ENCODE data around the gene TOMT. TPM values are rescaled to one million over a fixed set of nuclear protein-coding genes. Genes with fewer than 3 reads are reported as not detected.

The TOMT gene
- total RNA-seq, 1 experiment from 2014 or later, result not detected

DNA sequence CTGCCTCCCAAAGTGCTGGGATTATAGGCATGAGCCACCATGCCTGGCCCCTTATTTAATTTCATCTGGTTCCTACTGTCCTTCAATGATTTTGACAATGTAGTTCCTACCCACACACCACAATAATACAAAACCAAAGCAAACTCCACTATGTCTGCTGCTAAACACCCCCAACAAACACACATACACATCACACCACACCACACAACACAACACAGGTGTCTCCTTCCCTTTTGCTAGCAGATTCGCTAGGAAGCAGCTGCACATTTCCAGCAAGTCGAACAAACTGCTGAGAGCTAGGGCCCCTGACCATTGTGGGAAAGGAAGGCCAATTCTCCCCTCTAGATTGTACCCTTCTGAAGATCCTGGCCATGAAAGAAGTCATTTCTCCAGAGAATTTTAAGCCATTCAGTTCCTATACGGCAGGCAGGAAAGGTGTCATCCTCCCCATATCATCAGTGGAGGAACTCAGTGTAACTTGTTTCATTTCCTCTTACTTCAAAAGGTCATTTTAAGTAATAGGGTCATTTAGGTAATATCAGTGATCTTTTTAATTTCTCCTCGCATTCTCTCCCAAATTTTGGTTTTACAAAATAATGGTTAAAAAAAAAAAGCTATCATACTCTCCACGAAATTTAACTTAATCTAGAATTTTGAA lies 43.9 kb upstream of the TOMT start:
- H3K79me2 ChIP-seq (ENCODE audit: low read length), result peaks cover 46% of the 10 kb centered on the region
- no peak overlapping the region for H3K27ac ChIP-seq (ENCODE audit: low read length)
- H3K4me3 ChIP-seq (ENCODE audit: low read length), result no peak overlapping the region
- no peak overlapping the region for H2AFZ ChIP-seq (ENCODE audit: low read length)
- H3K9me2 ChIP-seq (replicated peaks; ENCODE audit: low read length), result no peaks in the 10 kb centered on the region
- DNase-seq, result no peak
- intact Hi-C loops (cut with micrococcal nuclease), result no loop called here
- POLR2A ChIA-PET (ENCODE audit: unreplicated experiment), result no interaction called here
- TF ChIP-seq EZH2phosphoT487 (IDR thresholded peaks at IDR 0.05; ENCODE audit: borderline replicate concordance, low read length) (no peak), EZH2 (IDR thresholded peaks at IDR 0.05; ENCODE audit: low read length, unreplicated experiment) (no peak)
- TF ChIP-seq, protein P1, sequence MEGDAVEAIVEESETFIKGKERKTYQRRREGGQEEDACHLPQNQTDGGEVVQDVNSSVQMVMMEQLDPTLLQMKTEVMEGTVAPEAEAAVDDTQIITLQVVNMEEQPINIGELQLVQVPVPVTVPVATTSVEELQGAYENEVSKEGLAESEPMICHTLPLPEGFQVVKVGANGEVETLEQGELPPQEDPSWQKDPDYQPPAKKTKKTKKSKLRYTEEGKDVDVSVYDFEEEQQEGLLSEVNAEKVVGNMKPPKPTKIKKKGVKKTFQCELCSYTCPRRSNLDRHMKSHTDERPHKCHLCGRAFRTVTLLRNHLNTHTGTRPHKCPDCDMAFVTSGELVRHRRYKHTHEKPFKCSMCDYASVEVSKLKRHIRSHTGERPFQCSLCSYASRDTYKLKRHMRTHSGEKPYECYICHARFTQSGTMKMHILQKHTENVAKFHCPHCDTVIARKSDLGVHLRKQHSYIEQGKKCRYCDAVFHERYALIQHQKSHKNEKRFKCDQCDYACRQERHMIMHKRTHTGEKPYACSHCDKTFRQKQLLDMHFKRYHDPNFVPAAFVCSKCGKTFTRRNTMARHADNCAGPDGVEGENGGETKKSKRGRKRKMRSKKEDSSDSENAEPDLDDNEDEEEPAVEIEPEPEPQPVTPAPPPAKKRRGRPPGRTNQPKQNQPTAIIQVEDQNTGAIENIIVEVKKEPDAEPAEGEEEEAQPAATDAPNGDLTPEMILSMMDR (conservative IDR thresholded peaks at IDR 0.05; ENCODE audit: low read depth, low read length), result no peak
- CTCF ChIA-PET, result no interaction called here
- 0 out of 2 replicates have a peak, but pooled peaks cover 3% of the 10 kb centered on the region for H4K20me1 ChIP-seq (ENCODE audit: low read length)
- H3K36me3 ChIP-seq (ENCODE audit: low read depth, low read length), result peaks cover 22% of the 10 kb centered on the region; the same call in 1 of the 2 replicates
- H3F3A ChIP-seq (ENCODE audit: low read length, unreplicated experiment), result no peaks in the 10 kb centered on the region
- H3K4me2 ChIP-seq (ENCODE audit: low read length), result no peak overlapping the region
- ATAC-seq, result no peak
- H3K9ac ChIP-seq (ENCODE audit: low read length), result no peak overlapping the region
- BruUV-seq (replicated peaks), result no TSS peak
- H3K27me3 ChIP-seq (ENCODE audit: low read length), result no peaks in the 10 kb centered on the region
- no peaks in the 10 kb centered on the region for H3K9me3 ChIP-seq (ENCODE audit: low read length)
- H3K4me1 ChIP-seq (ENCODE audit: insufficient read depth, low read length), result no peaks in the 10 kb centered on the region

DNA sequence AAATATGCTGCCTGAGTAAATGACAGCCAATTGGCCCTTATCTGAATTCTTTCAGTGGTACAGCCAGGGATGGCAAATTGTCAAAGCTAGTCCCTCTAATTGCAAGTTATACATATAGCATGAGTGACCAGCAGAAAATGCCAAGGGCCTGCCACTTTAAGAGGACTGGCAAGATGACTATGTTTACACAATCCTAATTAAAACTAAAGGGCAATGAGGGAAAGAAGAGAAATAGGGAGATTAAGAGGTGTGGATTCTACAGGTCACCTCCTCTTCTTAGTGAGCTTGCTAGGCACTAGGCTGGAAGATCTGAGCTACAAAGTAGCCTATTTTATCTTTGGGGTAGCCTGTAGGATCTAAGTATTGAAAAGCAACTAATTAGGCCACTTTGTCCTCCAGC lies 38.9 kb upstream of the TOMT start:
- no peaks in the 10 kb centered on the region for H3K27me3 ChIP-seq (ENCODE audit: low read length)
- intact Hi-C loops (cut with micrococcal nuclease), result no loop called here
- no peak overlapping the region for H3K27ac ChIP-seq (ENCODE audit: low read length)
- no peak overlapping the region for H2AFZ ChIP-seq (ENCODE audit: low read length)
- ChIA-PET CTCF (no interaction called here), POLR2A (ENCODE audit: unreplicated experiment) (no interaction called here)
- H4K20me1 ChIP-seq (ENCODE audit: low read length), result peaks cover 17% of the 10 kb centered on the region; the same call in 1 of the 2 replicates
- H3F3A ChIP-seq (ENCODE audit: low read length, unreplicated experiment), result no peaks in the 10 kb centered on the region
- DNase-seq (no peak), ATAC-seq (no peak)
- H3K4me2 ChIP-seq (ENCODE audit: low read length), result no peak overlapping the region
- no peaks in the 10 kb centered on the region for H3K9me2 ChIP-seq (replicated peaks; ENCODE audit: low read length)
- TF ChIP-seq EZH2 (IDR thresholded peaks at IDR 0.05; ENCODE audit: low read length, unreplicated experiment), result no peak
- TF ChIP-seq, protein P1 (conservative IDR thresholded peaks at IDR 0.05; ENCODE audit: low read depth, low read length), result no peak
- no peak for TF ChIP-seq EZH2phosphoT487 (IDR thresholded peaks at IDR 0.05; ENCODE audit: borderline replicate concordance, low read length)
- H3K9ac ChIP-seq (ENCODE audit: low read length), result no peak overlapping the region
- no TSS peak for BruUV-seq (replicated peaks)
- peaks cover 33% of the 10 kb centered on the region; the same call in 1 of the 2 replicates for H3K36me3 ChIP-seq (ENCODE audit: low read depth, low read length)
- H3K4me1 ChIP-seq (ENCODE audit: insufficient read depth, low read length), result peaks cover 28% of the 10 kb centered on the region
- H3K79me2 ChIP-seq (ENCODE audit: low read length), result peaks cover 75% of the 10 kb centered on the region
- no peak overlapping the region for H3K4me3 ChIP-seq (ENCODE audit: low read length)
- H3K9me3 ChIP-seq (ENCODE audit: low read length), result no peaks in the 10 kb centered on the region

DNA sequence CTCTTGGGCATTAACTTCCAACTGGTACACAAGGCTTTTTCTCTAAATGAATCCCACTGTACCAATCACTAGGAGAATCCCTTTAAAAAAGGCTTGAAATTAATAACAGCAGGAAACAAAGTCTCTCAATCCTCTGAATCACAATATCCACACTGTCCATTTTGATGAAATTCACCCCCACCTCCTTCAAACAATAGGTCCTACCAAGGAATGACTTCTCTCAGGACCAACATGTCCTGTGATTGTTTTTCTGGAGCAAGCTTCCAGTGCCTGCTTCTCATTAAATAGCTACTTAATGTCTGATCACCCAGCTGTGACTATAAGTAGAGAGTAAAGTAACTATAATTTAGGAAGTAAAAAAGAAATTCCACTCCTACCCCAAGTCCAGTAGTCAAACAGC lies 38.5 kb upstream of the TOMT start:
- POLR2A ChIA-PET (ENCODE audit: unreplicated experiment), result no interaction called here

More for the DNA sequence above, 38.5 kb upstream of the TOMT start:
- Histone ChIP-seq H3K79me2 (ENCODE audit: low read length) (peaks cover 76% of the 10 kb centered on the region), H3K9me3 (ENCODE audit: low read length) (no peaks in the 10 kb centered on the region), H3K27ac (ENCODE audit: low read length) (no peak overlapping the region), H4K20me1 (ENCODE audit: low read length) (peaks cover 21% of the 10 kb centered on the region; the same call in 1 of the 2 replicates), H3K9ac (ENCODE audit: low read length) (no peak overlapping the region), H3K4me2 (ENCODE audit: low read length) (no peak overlapping the region), H3K27me3 (ENCODE audit: low read length) (no peaks in the 10 kb centered on the region), H3K4me3 (ENCODE audit: low read length) (no peak overlapping the region), H3K4me1 (ENCODE audit: insufficient read depth, low read length) (peaks cover 32% of the 10 kb centered on the region), H3F3A (ENCODE audit: low read length, unreplicated experiment) (no peaks in the 10 kb centered on the region), H3K9me2 (replicated peaks; ENCODE audit: low read length) (no peaks in the 10 kb centered on the region), H2AFZ (ENCODE audit: low read length) (no peak overlapping the region), H3K36me3 (ENCODE audit: low read depth, low read length) (peaks cover 31% of the 10 kb centered on the region; the same call in 1 of the 2 replicates)
- CTCF ChIA-PET, result no interaction called here
- TF ChIP-seq EZH2phosphoT487 (IDR thresholded peaks at IDR 0.05; ENCODE audit: borderline replicate concordance, low read length) (no peak), EZH2 (IDR thresholded peaks at IDR 0.05; ENCODE audit: low read length, unreplicated experiment) (no peak)
- TF ChIP-seq, protein P1 (conservative IDR thresholded peaks at IDR 0.05; ENCODE audit: low read depth, low read length), result no peak
- ATAC-seq, result no peak
- BruUV-seq (replicated peaks), result no TSS peak
- intact Hi-C loops (cut with micrococcal nuclease), result no loop called here
- no peak for DNase-seq
